Gastroesophageal sphincter (tissue), 3 donors: ENCODE measurements around the gene CHST8.

ENCODE experiments used
- EP300 ChIP-seq: sonication (generic); formaldehyde crosslinking; IDR thresholded peaks from one replicate; pipeline ENCODE4 v1.6.1; 2017; ENCODE audit warnings: antibody characterized with exemption, mild to moderate bottlenecking
- POLR2A ChIP-seq, 2 donors: fragments of 450-650 bp; IDR thresholded peaks; one replicate each; pipeline ENCODE4 v1.6.1; 2017; ENCODE audit warnings: antibody characterized with exemption in 2 of 2, mild to moderate bottlenecking in 2 of 2, moderate library complexity in 1 of 2
- POLR2AphosphoS5 ChIP-seq: sonication (generic); formaldehyde crosslinking; IDR thresholded peaks from one replicate; pipeline ENCODE4 v1.6.1; 2017; ENCODE audit warnings: antibody characterized with exemption
- TF ChIP-seq, protein P1 (sequence below), 4 experiments: fragments of 200-600 bp in 2 of 4; fragments of 450-650 bp in 2 of 4; sonication (generic) in 1 of 4; IDR thresholded peaks; one replicate each; pipeline ENCODE4 v1.5.1; 2017 to 2019; ENCODE audit warnings: antibody characterized with exemption in 4 of 4, mild to moderate bottlenecking in 2 of 4, moderate library complexity in 2 of 4

DNA sequence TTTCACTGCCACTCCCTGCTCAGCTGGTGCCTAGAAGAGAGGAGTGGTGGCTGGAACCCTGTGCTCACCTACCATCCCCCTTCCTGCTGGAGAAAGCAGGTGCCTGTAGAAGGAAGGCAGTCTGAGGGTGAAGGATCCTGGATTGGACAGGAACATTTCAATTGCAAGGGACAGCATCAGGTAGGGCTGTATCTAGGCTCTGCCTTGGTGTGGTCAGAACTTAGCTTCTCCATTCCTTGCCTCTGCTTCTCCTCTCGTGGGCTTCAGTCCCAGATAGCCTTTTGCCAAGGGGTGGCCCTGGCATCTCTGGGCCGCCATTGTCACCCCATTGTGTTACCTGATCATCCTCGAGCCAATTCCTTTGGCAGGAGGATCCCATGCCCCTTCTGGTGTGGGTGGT lies 101.8 kb downstream of the CHST8 start:
- TF ChIP-seq POLR2A (IDR thresholded peaks at IDR 0.05) (no peak), POLR2AphosphoS5 (no peak), EP300 (no peak)
- TF ChIP-seq, protein P1, sequence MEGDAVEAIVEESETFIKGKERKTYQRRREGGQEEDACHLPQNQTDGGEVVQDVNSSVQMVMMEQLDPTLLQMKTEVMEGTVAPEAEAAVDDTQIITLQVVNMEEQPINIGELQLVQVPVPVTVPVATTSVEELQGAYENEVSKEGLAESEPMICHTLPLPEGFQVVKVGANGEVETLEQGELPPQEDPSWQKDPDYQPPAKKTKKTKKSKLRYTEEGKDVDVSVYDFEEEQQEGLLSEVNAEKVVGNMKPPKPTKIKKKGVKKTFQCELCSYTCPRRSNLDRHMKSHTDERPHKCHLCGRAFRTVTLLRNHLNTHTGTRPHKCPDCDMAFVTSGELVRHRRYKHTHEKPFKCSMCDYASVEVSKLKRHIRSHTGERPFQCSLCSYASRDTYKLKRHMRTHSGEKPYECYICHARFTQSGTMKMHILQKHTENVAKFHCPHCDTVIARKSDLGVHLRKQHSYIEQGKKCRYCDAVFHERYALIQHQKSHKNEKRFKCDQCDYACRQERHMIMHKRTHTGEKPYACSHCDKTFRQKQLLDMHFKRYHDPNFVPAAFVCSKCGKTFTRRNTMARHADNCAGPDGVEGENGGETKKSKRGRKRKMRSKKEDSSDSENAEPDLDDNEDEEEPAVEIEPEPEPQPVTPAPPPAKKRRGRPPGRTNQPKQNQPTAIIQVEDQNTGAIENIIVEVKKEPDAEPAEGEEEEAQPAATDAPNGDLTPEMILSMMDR (IDR thresholded peaks at IDR 0.05), result no peak
